Activated CD4-positive, alpha-beta T cell treated with anti-CD3 and anti-CD28 coated beads, Interleukin-2, Interleukin-4, amounts not matched to agents 100 ng/mL and 50 ng/mL, durations not matched to agents 16 hours and 8 hours (primary cell): Measurements from ENCODE around the gene STRN3.
A peak's percentile ranks its signal among the peaks of the same experiment; 100 is the strongest.
"Not testable (repeated sequence)": the region's sequence is repeated elsewhere in the genome, so short reads cannot be mapped to it uniquely, and the experiment has no call there.

Experiments
- DNase-seq: peaks from one replicate; pipeline ENCODE4 v3.0.0-alpha.2; 2020; ENCODE audit warnings: low spot score

The STRN3 gene

GRCh38 chr14:30969796-30970195 lies 56.4 kb downstream of the STRN3 start:
- DNase-seq, result peak; percentile 9

- not testable (repeated sequence) for DNase-seq
Observed at GRCh38 chr14:30967364-30968098, 58.6 kb downstream of the STRN3 start.

- DNase-seq, result no peak
Observed at GRCh38 chr14:30966415-30967363, 59.5 kb downstream of the STRN3 start.

- not testable (repeated sequence) for DNase-seq
Observed at GRCh38 chr14:30965861-30966260, 60.3 kb downstream of the STRN3 start.

- DNase-seq, result not testable (repeated sequence)
Observed at GRCh38 chr14:30962537-30962936, 63.6 kb downstream of the STRN3 start.

- no peak for DNase-seq
Observed at GRCh38 chr14:30961330-30961729, 64.8 kb downstream of the STRN3 start.

- DNase-seq, result no peak
Observed at GRCh38 chr14:30960216-30960615, 66.0 kb downstream of the STRN3 start.

GRCh38 chr14:30958555-30959407 lies 67.4 kb downstream of the STRN3 start:
- no peak for DNase-seq

- no peak for DNase-seq
Observed at GRCh38 chr14:30957813-30958370, 68.3 kb downstream of the STRN3 start.

- no peak for DNase-seq
Observed at GRCh38 chr14:30949651-30950050, 76.5 kb downstream of the STRN3 start.

- DNase-seq, result no peak
Observed at GRCh38 chr14:30943694-30944093, 82.5 kb downstream of the STRN3 start.

GRCh38 chr14:30940886-30941285 lies 85.3 kb downstream of the STRN3 start:
- no peak for DNase-seq

GRCh38 chr14:30938617-30939016 lies 87.6 kb downstream of the STRN3 start:
- DNase-seq, result no peak

GRCh38 chr14:30935445-30935844 lies 90.7 kb downstream of the STRN3 start:
- no peak for DNase-seq

- DNase-seq, result not testable (repeated sequence)
Observed at GRCh38 chr14:30933937-30934336, 92.2 kb downstream of the STRN3 start.

- peak; percentile 7 for DNase-seq
Observed at GRCh38 chr14:30928462-30928861, 97.7 kb downstream of the STRN3 start.

- DNase-seq, result no peak
Observed at GRCh38 chr14:30925254-30925653, 100.9 kb downstream of the STRN3 start.

- DNase-seq, result no peak
Observed at GRCh38 chr14:30921788-30922187, 104.4 kb downstream of the STRN3 start.

- DNase-seq, result peak; percentile 4
Observed at GRCh38 chr14:30921305-30921704, 104.9 kb downstream of the STRN3 start.

GRCh38 chr14:30915596-30915995 lies 110.6 kb downstream of the STRN3 start:
- DNase-seq, result no peak

- DNase-seq, result no peak
Observed at GRCh38 chr14:30914812-30915211, 111.4 kb downstream of the STRN3 start.

- DNase-seq, result no peak
Observed at GRCh38 chr14:30908826-30909225, 117.4 kb downstream of the STRN3 start.
